ENCODE results near the gene OR10H3. TPM values are rescaled to one million over a fixed set of nuclear protein-coding genes. Genes with fewer than 3 reads are reported as not detected.

OR10H3 gene
- polyA plus RNA-seq, 1 of the 3 experiments (the other 2 are of a cell fraction), result not detected

DNA sequence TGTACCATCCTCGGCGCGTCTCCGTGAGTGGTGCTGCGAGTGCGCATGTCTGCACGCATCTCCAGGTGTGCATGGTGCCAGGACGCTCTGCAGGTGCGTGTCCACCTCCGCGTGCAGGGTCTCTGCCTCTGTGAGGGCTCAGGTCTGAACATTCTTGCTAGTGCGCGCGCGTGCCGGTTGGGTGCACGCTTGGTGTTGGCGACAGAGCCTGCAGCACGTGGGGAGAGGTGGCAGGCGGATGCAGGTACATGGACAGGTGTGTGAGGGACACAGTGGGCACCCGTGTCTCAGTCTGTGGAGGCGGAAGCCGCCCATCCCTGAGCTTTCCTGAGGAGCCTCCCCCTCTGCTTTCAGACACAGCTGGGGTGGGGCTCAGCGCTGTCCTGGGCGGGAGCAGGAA is 14.8 kb upstream of the OR10H3 start:
- Histone ChIP-seq H3K9ac (no peak overlapping the region), H3K9me3 (no peaks in the 10 kb centered on the region), H3K79me2 (ENCODE audit: insufficient read depth) (no peaks in the 10 kb centered on the region), H4K20me1 (ENCODE audit: insufficient read depth) (no peaks in the 10 kb centered on the region), H3F3A (replicated peaks; ENCODE audit: insufficient read depth) (no peaks in the 10 kb centered on the region), H3K27me3 (ENCODE audit: insufficient read depth) (no peaks in the 10 kb centered on the region), H3K27ac (ENCODE audit: low read depth in 2 of 2, low read length in 1 of 2) (no peak overlapping the region), H3K4me2 (no peak overlapping the region), H2AFZ (ENCODE audit: low read depth) (no peak overlapping the region), H3K9me2 (no peaks in the 10 kb centered on the region), H3K36me3 (replicated peaks in 1 of 2; ENCODE audit: control insufficient read depth in 1 of 2, insufficient read depth in 2 of 2, low read length in 1 of 2) (no peaks in the 10 kb centered on the region), H3K4me3 (ENCODE audit: low read depth in 2 of 2, low read length in 1 of 2) (no peak overlapping the region), H3K4me1 (ENCODE audit: control insufficient read depth in 1 of 2, insufficient read depth in 2 of 2, low read depth in 1 of 2, low read length in 1 of 2) (no peaks in the 10 kb centered on the region)
- WGBS (ENCODE audit: low lambda C conversion rate), result 0% methylated on average over 13 of the region's 25 CpGs
- ChIA-PET CTCF (no interaction called here), POLR2A (no interaction called here)
- no peak for DNase-seq
- TF ChIP-seq TEAD4 (IDR thresholded peaks at IDR 0.05; ENCODE audit: borderline replicate concordance, insufficient read depth) (no peak), JUND (IDR thresholded peaks at IDR 0.05) (no peak), FOSL2 (IDR thresholded peaks at IDR 0.05; ENCODE audit: borderline replicate concordance, low read depth) (no peak)
- TF ChIP-seq, protein P1, sequence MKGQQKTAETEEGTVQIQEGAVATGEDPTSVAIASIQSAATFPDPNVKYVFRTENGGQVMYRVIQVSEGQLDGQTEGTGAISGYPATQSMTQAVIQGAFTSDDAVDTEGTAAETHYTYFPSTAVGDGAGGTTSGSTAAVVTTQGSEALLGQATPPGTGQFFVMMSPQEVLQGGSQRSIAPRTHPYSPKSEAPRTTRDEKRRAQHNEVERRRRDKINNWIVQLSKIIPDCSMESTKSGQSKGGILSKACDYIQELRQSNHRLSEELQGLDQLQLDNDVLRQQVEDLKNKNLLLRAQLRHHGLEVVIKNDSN (IDR thresholded peaks at IDR 0.05; ENCODE audit: borderline replicate concordance, low read depth), result no peak

DNA sequence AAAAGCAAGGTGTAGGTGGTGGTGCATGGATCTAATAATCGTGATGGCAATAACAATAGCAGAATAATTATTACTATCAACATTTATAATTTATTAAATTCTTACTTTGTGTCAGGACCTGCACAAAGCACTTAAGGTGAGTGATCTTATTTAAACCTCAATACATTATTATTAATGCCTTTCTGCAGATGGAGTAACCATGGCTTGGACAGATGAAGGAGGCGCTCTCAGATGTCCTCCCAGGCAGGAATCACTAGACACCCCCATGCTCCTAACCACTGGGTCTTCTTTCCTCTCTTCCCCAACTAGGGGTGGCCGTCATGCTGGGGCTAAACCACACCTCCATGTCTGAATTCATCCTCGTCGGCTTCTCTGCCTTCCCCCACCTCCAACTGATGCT is 10.1 kb upstream of the OR10H3 start, which contains the start of gene OR10H2:
Gene OR10H2, plus strand, starts transcription at position 301 of the 400 bp plus-strand sequence. Its CDS starts 20 bp downstream, at position 321.
- Histone ChIP-seq H2AFZ (ENCODE audit: low read depth) (no peak within 1 kb of the TSS), H3K9me2 (no peaks in the 10 kb centered on the region), H3K9me3 (no peaks in the 10 kb centered on the region), H3K4me3 (ENCODE audit: low read depth in 2 of 2, low read length in 1 of 2) (no peak within 1 kb of the TSS), H4K20me1 (ENCODE audit: insufficient read depth) (no peaks in the 10 kb centered on the region), H3K36me3 (replicated peaks in 1 of 2; ENCODE audit: control insufficient read depth in 1 of 2, insufficient read depth in 2 of 2, low read length in 1 of 2) (no peaks in the 10 kb centered on the region), H3K79me2 (ENCODE audit: insufficient read depth) (no peaks in the 10 kb centered on the region), H3F3A (replicated peaks; ENCODE audit: insufficient read depth) (no peaks in the 10 kb centered on the region), H3K4me1 (ENCODE audit: control insufficient read depth in 1 of 2, insufficient read depth in 2 of 2, low read depth in 1 of 2, low read length in 1 of 2) (no peaks in the 10 kb centered on the region), H3K27me3 (ENCODE audit: insufficient read depth) (no peaks in the 10 kb centered on the region), H3K9ac (no peak within 1 kb of the TSS), H3K4me2 (no peak within 1 kb of the TSS), H3K27ac (ENCODE audit: low read depth in 2 of 2, low read length in 1 of 2) (no peak within 1 kb of the TSS)
- DNase-seq, result no peak
- ChIA-PET POLR2A (no interaction called here), CTCF (no interaction called here)
- WGBS (ENCODE audit: low lambda C conversion rate), result 6% methylated on average over 5 of the region's 5 CpGs
- no peak for TF ChIP-seq GABPA (IDR thresholded peaks at IDR 0.05; ENCODE audit: low read depth)
- no peak for TF ChIP-seq JUND (IDR thresholded peaks at IDR 0.05)
- no peak for TF ChIP-seq RFX5 (IDR thresholded peaks at IDR 0.05; ENCODE audit: low read length)
- TF ChIP-seq ELF1 (IDR thresholded peaks at IDR 0.05), result no peak
- TF ChIP-seq RXRA (IDR thresholded peaks at IDR 0.05; ENCODE audit: borderline replicate concordance, low read depth), result no peak
- TF ChIP-seq, protein P2, sequence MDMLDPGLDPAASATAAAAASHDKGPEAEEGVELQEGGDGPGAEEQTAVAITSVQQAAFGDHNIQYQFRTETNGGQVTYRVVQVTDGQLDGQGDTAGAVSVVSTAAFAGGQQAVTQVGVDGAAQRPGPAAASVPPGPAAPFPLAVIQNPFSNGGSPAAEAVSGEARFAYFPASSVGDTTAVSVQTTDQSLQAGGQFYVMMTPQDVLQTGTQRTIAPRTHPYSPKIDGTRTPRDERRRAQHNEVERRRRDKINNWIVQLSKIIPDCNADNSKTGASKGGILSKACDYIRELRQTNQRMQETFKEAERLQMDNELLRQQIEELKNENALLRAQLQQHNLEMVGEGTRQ (IDR thresholded peaks at IDR 0.05; ENCODE audit: borderline replicate concordance, low read depth, low read length), result no peak
- no peak for TF ChIP-seq TAF1 (IDR thresholded peaks at IDR 0.05; ENCODE audit: borderline replicate concordance, low read depth, low read length)
- no peak for TF ChIP-seq SMC3 (IDR thresholded peaks at IDR 0.05; ENCODE audit: low read depth, low read length)
- no peak for TF ChIP-seq FOXJ3 (CRISPR knock-in tag; IDR thresholded peaks at IDR 0.05)
- TF ChIP-seq, protein P3, sequence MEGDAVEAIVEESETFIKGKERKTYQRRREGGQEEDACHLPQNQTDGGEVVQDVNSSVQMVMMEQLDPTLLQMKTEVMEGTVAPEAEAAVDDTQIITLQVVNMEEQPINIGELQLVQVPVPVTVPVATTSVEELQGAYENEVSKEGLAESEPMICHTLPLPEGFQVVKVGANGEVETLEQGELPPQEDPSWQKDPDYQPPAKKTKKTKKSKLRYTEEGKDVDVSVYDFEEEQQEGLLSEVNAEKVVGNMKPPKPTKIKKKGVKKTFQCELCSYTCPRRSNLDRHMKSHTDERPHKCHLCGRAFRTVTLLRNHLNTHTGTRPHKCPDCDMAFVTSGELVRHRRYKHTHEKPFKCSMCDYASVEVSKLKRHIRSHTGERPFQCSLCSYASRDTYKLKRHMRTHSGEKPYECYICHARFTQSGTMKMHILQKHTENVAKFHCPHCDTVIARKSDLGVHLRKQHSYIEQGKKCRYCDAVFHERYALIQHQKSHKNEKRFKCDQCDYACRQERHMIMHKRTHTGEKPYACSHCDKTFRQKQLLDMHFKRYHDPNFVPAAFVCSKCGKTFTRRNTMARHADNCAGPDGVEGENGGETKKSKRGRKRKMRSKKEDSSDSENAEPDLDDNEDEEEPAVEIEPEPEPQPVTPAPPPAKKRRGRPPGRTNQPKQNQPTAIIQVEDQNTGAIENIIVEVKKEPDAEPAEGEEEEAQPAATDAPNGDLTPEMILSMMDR (IDR thresholded peaks at IDR 0.05), result no peak
- TF ChIP-seq MEF2A (IDR thresholded peaks at IDR 0.05; ENCODE audit: borderline replicate concordance, low read depth), result no peak
- no peak for TF ChIP-seq MXI1 (IDR thresholded peaks at IDR 0.05; ENCODE audit: low read depth, low read length)
- no peak for TF ChIP-seq RCOR1 (IDR thresholded peaks at IDR 0.05; ENCODE audit: low read length)

Data from SK-N-SH (cell line).